ENCODE results near the gene C6orf118. TPM values are rescaled to one million over a fixed set of nuclear protein-coding genes. Genes with fewer than 3 reads are reported as not detected.

The C6orf118 gene
- total RNA-seq, 1 donor from 2014 or later = not detected

- Mint-ChIP-seq H3K4me1 (no peaks in the 10 kb centered on the region), H3K9me3 (peaks cover 4% of the 10 kb centered on the region), H3K27ac (no peak overlapping the region), H3K4me3 (no peak overlapping the region), H3K27me3 (no peaks in the 10 kb centered on the region), H3K36me3 (ENCODE audit: low read depth) (no peaks in the 10 kb centered on the region)
- POLR2A ChIA-PET = no interaction called here
- CTCF ChIA-PET = no interaction called here
- intact Hi-C loops (cut with micrococcal nuclease) = no loop called here
- ATAC-seq (ENCODE audit: low read depth) = no peak
- DNase-seq = no peak
- TF ChIP-seq CTCF (IDR thresholded peaks at IDR 0.05) = no peak
These were observed 10.5 kb downstream of the C6orf118 start for GRCh38 chr6:165298875-165299274.

- ChIA-PET POLR2A (no interaction called here), CTCF (no interaction called here)
- H3K27ac Mint-ChIP-seq = no peak overlapping the region
- no peaks in the 10 kb centered on the region for H3K4me1 Mint-ChIP-seq
- H3K36me3 Mint-ChIP-seq (ENCODE audit: low read depth) = no peaks in the 10 kb centered on the region
- TF ChIP-seq CTCF (IDR thresholded peaks at IDR 0.05) = no peak
- H3K9me3 Mint-ChIP-seq = peaks cover 4% of the 10 kb centered on the region
- ATAC-seq (ENCODE audit: low read depth) = no peak
- no peaks in the 10 kb centered on the region for H3K27me3 Mint-ChIP-seq
- intact Hi-C loops (cut with micrococcal nuclease) = no loop called here
- no peak for DNase-seq
- no peak overlapping the region for H3K4me3 Mint-ChIP-seq
These were observed 11.0 kb downstream of the C6orf118 start for GRCh38 chr6:165298402-165298801.

- no peak overlapping the region for H3K27ac Mint-ChIP-seq
- H3K4me1 Mint-ChIP-seq = no peaks in the 10 kb centered on the region
- no peak for TF ChIP-seq CTCF (IDR thresholded peaks at IDR 0.05)
- intact Hi-C loops (cut with micrococcal nuclease) = no loop called here
- no peaks in the 10 kb centered on the region for H3K27me3 Mint-ChIP-seq
- POLR2A ChIA-PET = no interaction called here
- DNase-seq = no peak
- H3K36me3 Mint-ChIP-seq (ENCODE audit: low read depth) = no peaks in the 10 kb centered on the region
- H3K9me3 Mint-ChIP-seq = peaks cover 12% of the 10 kb centered on the region
- no peak overlapping the region for H3K4me3 Mint-ChIP-seq
- CTCF ChIA-PET = no interaction called here
- no peak for ATAC-seq (ENCODE audit: low read depth)
These were observed 16.7 kb downstream of the C6orf118 start for GRCh38 chr6:165292657-165293056.

- intact Hi-C loops (cut with micrococcal nuclease) = no loop called here
- ATAC-seq (ENCODE audit: low read depth) (no peak), DNase-seq (no peak)
- CTCF ChIA-PET = no interaction called here
- Mint-ChIP-seq H3K4me3 (no peak overlapping the region), H3K27me3 (no peaks in the 10 kb centered on the region), H3K36me3 (ENCODE audit: low read depth) (no peaks in the 10 kb centered on the region), H3K27ac (no peak overlapping the region), H3K4me1 (no peaks in the 10 kb centered on the region), H3K9me3 (peaks cover 6% of the 10 kb centered on the region)
- no peak for TF ChIP-seq CTCF (IDR thresholded peaks at IDR 0.05)
- POLR2A ChIA-PET = no interaction called here
These were observed 34.8 kb downstream of the C6orf118 start for GRCh38 chr6:165274611-165275010.

- CTCF ChIA-PET = no interaction called here
- peaks cover 6% of the 10 kb centered on the region for H3K9me3 Mint-ChIP-seq
- H3K4me1 Mint-ChIP-seq = no peaks in the 10 kb centered on the region
- no peak for DNase-seq
- H3K27ac Mint-ChIP-seq = no peak overlapping the region
- no peaks in the 10 kb centered on the region for H3K27me3 Mint-ChIP-seq
- no peak for TF ChIP-seq CTCF (IDR thresholded peaks at IDR 0.05)
- no peaks in the 10 kb centered on the region for H3K36me3 Mint-ChIP-seq (ENCODE audit: low read depth)
- intact Hi-C loops (cut with micrococcal nuclease) = no loop called here
- no peak overlapping the region for H3K4me3 Mint-ChIP-seq
- no peak for ATAC-seq (ENCODE audit: low read depth)
- POLR2A ChIA-PET = no interaction called here
These were observed 36.8 kb downstream of the C6orf118 start for GRCh38 chr6:165272585-165272984.
